K562 (cell line): ENCODE results near the gene IGF1R. TPM values are rescaled to one million over a fixed set of nuclear protein-coding genes. Genes with fewer than 3 reads are reported as not detected.
A peak's percentile ranks its signal among the peaks of the same experiment; 100 is the strongest.

ENCODE experiments used
- ARID3B ChIP-seq: fragments of 250-450 bp; sonication (Bioruptor Pico); IDR thresholded peaks from 2 replicates; pipeline ENCODE4 v1.4.0; 2020; ENCODE audit warnings: borderline replicate concordance
- DIDO1 ChIP-seq: fragments of 450-650 bp; IDR thresholded peaks from 2 replicates; pipeline ENCODE4 v1.6.1; 2016; ENCODE audit warnings: low read depth, missing biosample characterization, missing genetic modification characterization
- E2F4 ChIP-seq: sonication (generic); formaldehyde crosslinking; IDR thresholded peaks from 2 replicates; pipeline ENCODE4 v1.8.0; 2022; ENCODE audit warnings: mild to moderate bottlenecking, low read depth, missing genetic modification reagents
- GATA2 ChIP-seq: sonication (generic); formaldehyde crosslinking; IDR thresholded peaks from 2 replicates; pipeline ENCODE4 v1.4.0; 2020; ENCODE audit warnings: mild to moderate bottlenecking, missing genetic modification reagents
- GTF2F1 ChIP-seq: IDR thresholded peaks from 2 replicates; pipeline ENCODE4 v1.6.1; 2011; ENCODE audit warnings: low read depth, low read length, improper control_type of control experiment
- HNRNPUL1 ChIP-seq: fragments of 200-400 bp; formaldehyde crosslinking; IDR thresholded peaks from 2 replicates; pipeline ENCODE4 v1.6.1; 2017; ENCODE audit warnings: low read length
- ID3 ChIP-seq, 2 experiments: fragments of 250-450 bp in 1 of 2; fragments of 450-650 bp in 1 of 2; sonication (Bioruptor Pico) in 1 of 2; IDR thresholded peaks; 2 replicates each; pipeline versions ENCODE4 v1.6.1 to v1.8.0; 2016 to 2021; ENCODE audit warnings: mild to moderate bottlenecking in 2 of 2, moderate library complexity in 2 of 2, missing compliant biosample characterization in 1 of 2, missing genetic modification characterization in 1 of 2
- MTA2 ChIP-seq: fragments of 450-650 bp; IDR thresholded peaks from 2 replicates; pipeline ENCODE4 v1.6.1; 2016; ENCODE audit warnings: low read depth
- NCOA1 ChIP-seq: fragments of 450-650 bp; IDR thresholded peaks from 2 replicates; pipeline ENCODE4 v1.6.1; 2016; ENCODE audit warnings: low read depth
- NCOA4 ChIP-seq: fragments of 450-650 bp; IDR thresholded peaks from 2 replicates; pipeline ENCODE4 v1.6.1; 2018; ENCODE audit warnings: mild to moderate bottlenecking; ENCODE audit not compliant: partially characterized antibody
- PBX2 ChIP-seq, 2 experiments: IDR thresholded peaks in 1 of 2; conservative IDR thresholded peaks in 1 of 2; 2 replicates each; pipeline ENCODE4 v1.6.1; 2016; ENCODE audit warnings: low read depth in 2 of 2, mild to moderate bottlenecking in 1 of 2, missing compliant biosample characterization in 1 of 2, missing genetic modification characterization in 1 of 2, moderate library complexity in 1 of 2
- PHB ChIP-seq: fragments of 250-450 bp; sonication (Bioruptor Pico); IDR thresholded peaks from 2 replicates; pipeline ENCODE4 v1.5.0; 2021
- RBM17 ChIP-seq: fragments of 200-400 bp; formaldehyde crosslinking; IDR thresholded peaks from 2 replicates; pipeline ENCODE4 v1.6.1; 2017; ENCODE audit warnings: low read depth, mild to moderate bottlenecking, low read length, borderline replicate concordance
- SMARCE1 ChIP-seq: fragments of 450-650 bp; IDR thresholded peaks from 2 replicates; pipeline ENCODE4 v1.7.1; 2016; ENCODE audit warnings: mild to moderate bottlenecking
- SRF ChIP-seq, 2 experiments: fragments of 250-450, 450-650 bp in 1 of 2; sonication (Bioruptor Pico) in 1 of 2; sonication (generic) in 1 of 2; formaldehyde crosslinking; IDR thresholded peaks; 2 replicates each; pipeline versions ENCODE4 v1.5.0 to v1.5.1; 2020 to 2022; ENCODE audit warnings: mild to moderate bottlenecking in 1 of 2, missing genetic modification reagents in 1 of 2
- ZNF717 ChIP-seq: fragments of 250-450 bp; sonication (Bioruptor Pico); IDR thresholded peaks from 2 replicates; pipeline ENCODE4 v1.5.0; 2021
- ZNF740 ChIP-seq, 3 experiments: fragments of 200-800 bp in 1 of 3; sonication (Bioruptor generic) in 1 of 3; sonication (generic) in 1 of 3; formaldehyde crosslinking in 1 of 3; IDR thresholded peaks; 2 replicates each; pipeline versions ENCODE4 v1.6.1 to v1.8.0; 2016 to 2022; ENCODE audit warnings: mild to moderate bottlenecking in 2 of 3, missing compliant biosample characterization in 2 of 3, missing genetic modification characterization in 2 of 3, missing genetic modification reagents in 1 of 3
- ZNF75A ChIP-seq: fragments of 450-650 bp; formaldehyde crosslinking; IDR thresholded peaks from 2 replicates; pipeline ENCODE4 v1.4.0; 2020; ENCODE audit warnings: mild to moderate bottlenecking
- polyA plus RNA-seq, 8 experiments: library from polyadenylated mRNA; depleted of rRNA in 4 of 8; stranded (reverse) in 5 of 8; unstranded in 3 of 8; fragments of >200 nt; fragmentation: Nextera tagmentation in 2 of 8; fragmentation: Illumina TruSeq in 1 of 8; extraction: Ambion mirVana in 2 of 8; extraction: Trizol in 1 of 8; gene quantifications; 2 replicates each; pipeline versions ENCODE4 v1.2.1 to v1.2.3, GENCODE V29; 2011 to 2014; ENCODE audit warnings: inconsistent platforms in 1 of 8, missing spikeins in 1 of 8
- total RNA-seq, 7 experiments: library from RNA; depleted of rRNA in 6 of 7; stranded (reverse); fragments of >200 nt in 6 of 7; fragmentation: Illumina TruSeq in 2 of 7; extraction: Trizol in 2 of 7; gene quantifications; 2 replicates each; pipeline versions ENCODE4 v1.2.1 to v1.2.3, GENCODE V29; 2011 to 2021; ENCODE audit warnings: low replicate concordance in 1 of 7

Gene IGF1R
- total and polyA plus RNA-seq, 9 of the 15 experiments (the other 6 are each of a cell fraction or from before 2014, with no cell fraction given), result 0.35 to 8.0 (median 1.6) TPM

GRCh38 chr15:98896802-98897732 is 248.7 kb downstream of the IGF1R start (continued):
- TF ChIP-seq ARID3B (no peak), RBM17 (no peak), PBX2 (CRISPR knock-in tag; IDR thresholded peaks at IDR 0.05; ENCODE audit: low read depth) (no peak), PBX2 (tag; conservative IDR thresholded peaks at IDR 0.05; ENCODE audit: low read depth) (peak; percentile 88), NCOA1 (peak; percentile 38; the same call in 1 of the 2 replicates), ZNF717 (no peak), MTA2 (no peak), NCOA4 (no peak), DIDO1 (tag) (no peak), SMARCE1 (peak; percentile 63), E2F4 (CRISPR knock-in tag) (no peak), GATA2 (CRISPR knock-in tag) (no peak), ZNF75A (CRISPR knock-in tag) (no peak), ID3 (CRISPR knock-in tag; IDR thresholded peaks at IDR 0.05) (no peak), ID3 (tag; IDR thresholded peaks at IDR 0.05) (no peak), ZNF740 (CRISPR knock-in tag; IDR thresholded peaks at IDR 0.05) (no peak), ZNF740 (tag; IDR thresholded peaks at IDR 0.05) (no peak), SRF (CRISPR knock-in tag; IDR thresholded peaks at IDR 0.05) (no peak), GTF2F1 (no peak), HNRNPUL1 (no peak), PHB (no peak)
